HEK293 (cell line): ENCODE measurements around the gene ACVR1.

ENCODE experiments used
- ATF2 ChIP-seq: fragments of 450-650 bp; formaldehyde crosslinking; IDR thresholded peaks from 2 replicates; pipeline ENCODE4 v1.5.1; 2016; ENCODE audit warnings: missing biosample characterization, missing genetic modification characterization, low read depth
- KLF10 ChIP-seq: fragments of 450-650 bp; IDR thresholded peaks from 2 replicates; pipeline ENCODE4 v1.5.1; 2018; ENCODE audit warnings: missing biosample characterization, mild to moderate bottlenecking, missing genetic modification characterization
- OVOL3 ChIP-seq: fragments of 450-650 bp; formaldehyde crosslinking; IDR thresholded peaks from 2 replicates; pipeline ENCODE4 v1.5.1; 2016; ENCODE audit warnings: missing biosample characterization, missing genetic modification characterization
- PBX3 ChIP-seq: sonication (generic); formaldehyde crosslinking; IDR thresholded peaks from 2 replicates; pipeline ENCODE4 v1.8.1; 2022; ENCODE audit warnings: mild to moderate bottlenecking, moderate library complexity, missing genetic modification reagents
- TCF7L2 ChIP-seq: IDR thresholded peaks from 2 replicates; pipeline ENCODE4 v1.6.1; 2011; ENCODE audit warnings: low read depth, mild to moderate bottlenecking, inconsistent platforms, low read length, moderate library complexity, borderline replicate concordance
- WT1 ChIP-seq: fragments of 450-650 bp; formaldehyde crosslinking; IDR thresholded peaks from 2 replicates; pipeline ENCODE4 v1.5.1; 2016; ENCODE audit warnings: missing biosample characterization, missing genetic modification characterization
- ZNF16 ChIP-seq: fragments of 450-650 bp; formaldehyde crosslinking; IDR thresholded peaks from 2 replicates; pipeline ENCODE4 v1.5.1; 2016; ENCODE audit warnings: low read depth, missing biosample characterization, missing genetic modification characterization
- ZNF311 ChIP-seq: fragments of 450-650 bp; formaldehyde crosslinking; IDR thresholded peaks from 2 replicates; pipeline ENCODE4 v1.5.1; 2017; ENCODE audit warnings: missing biosample characterization, missing genetic modification characterization, borderline replicate concordance
- ZNF350 ChIP-seq: fragments of 450-650 bp; formaldehyde crosslinking; IDR thresholded peaks from 2 replicates; pipeline ENCODE4 v1.5.0; 2017; ENCODE audit warnings: missing biosample characterization, mild to moderate bottlenecking, missing genetic modification characterization
- ZNF416 ChIP-seq: fragments of 450-650 bp; formaldehyde crosslinking; IDR thresholded peaks from 2 replicates; pipeline ENCODE4 v1.5.1; 2016; ENCODE audit warnings: missing biosample characterization, missing genetic modification characterization
- ZNF785 ChIP-seq: fragments of 450-650 bp; formaldehyde crosslinking; IDR thresholded peaks from 2 replicates; pipeline ENCODE4 v1.5.1; 2016; ENCODE audit warnings: missing biosample characterization, missing genetic modification characterization
- ZNF792 ChIP-seq: fragments of 450-650 bp; formaldehyde crosslinking; IDR thresholded peaks from 2 replicates; pipeline ENCODE4 v1.5.1; 2016; ENCODE audit warnings: missing biosample characterization, missing genetic modification characterization
- TF ChIP-seq, protein P1 (sequence below): fragments of 450-650 bp; formaldehyde crosslinking; IDR thresholded peaks from 2 replicates; pipeline ENCODE4 v1.5.1; 2016; ENCODE audit warnings: missing biosample characterization, missing genetic modification characterization
- TF ChIP-seq, protein P2 (sequence below): fragments of 450-650 bp; formaldehyde crosslinking; IDR thresholded peaks from 2 replicates; pipeline ENCODE4 v1.5.1; 2016; ENCODE audit warnings: missing biosample characterization, missing genetic modification characterization

DNA sequence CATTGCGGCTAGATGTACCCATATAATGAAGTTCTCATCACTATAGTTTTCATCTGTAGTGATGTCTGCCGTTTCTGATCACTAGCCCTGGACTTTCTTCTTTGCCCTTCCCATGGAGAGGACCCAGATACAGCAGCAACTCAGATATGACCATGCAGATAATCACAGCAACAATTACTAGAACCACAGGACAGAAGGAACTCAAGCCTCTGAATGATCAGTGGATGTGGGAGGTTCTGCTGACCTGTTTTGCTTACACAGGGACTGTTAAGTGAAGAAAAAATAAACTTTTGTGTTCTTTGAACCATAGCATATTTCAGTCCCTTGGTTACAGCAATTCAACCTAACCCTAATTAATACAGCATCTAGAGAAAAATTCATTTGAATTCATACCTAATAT lies 62.7 kb downstream of the ACVR1 start:
- TF ChIP-seq TCF7L2 (no peak), ZNF16 (no peak), OVOL3 (no peak), ZNF785 (no peak), WT1 (tag by site-specific recombination) (no peak), ZNF311 (no peak), PBX3 (CRISPR knock-in tag) (no peak), ATF2 (tag by site-specific recombination) (no peak), KLF10 (tag by site-specific recombination) (no peak), ZNF792 (tag by site-specific recombination) (no peak), ZNF350 (tag by site-specific recombination) (no peak), ZNF416 (tag by site-specific recombination) (no peak)
- TF ChIP-seq, protein P1, sequence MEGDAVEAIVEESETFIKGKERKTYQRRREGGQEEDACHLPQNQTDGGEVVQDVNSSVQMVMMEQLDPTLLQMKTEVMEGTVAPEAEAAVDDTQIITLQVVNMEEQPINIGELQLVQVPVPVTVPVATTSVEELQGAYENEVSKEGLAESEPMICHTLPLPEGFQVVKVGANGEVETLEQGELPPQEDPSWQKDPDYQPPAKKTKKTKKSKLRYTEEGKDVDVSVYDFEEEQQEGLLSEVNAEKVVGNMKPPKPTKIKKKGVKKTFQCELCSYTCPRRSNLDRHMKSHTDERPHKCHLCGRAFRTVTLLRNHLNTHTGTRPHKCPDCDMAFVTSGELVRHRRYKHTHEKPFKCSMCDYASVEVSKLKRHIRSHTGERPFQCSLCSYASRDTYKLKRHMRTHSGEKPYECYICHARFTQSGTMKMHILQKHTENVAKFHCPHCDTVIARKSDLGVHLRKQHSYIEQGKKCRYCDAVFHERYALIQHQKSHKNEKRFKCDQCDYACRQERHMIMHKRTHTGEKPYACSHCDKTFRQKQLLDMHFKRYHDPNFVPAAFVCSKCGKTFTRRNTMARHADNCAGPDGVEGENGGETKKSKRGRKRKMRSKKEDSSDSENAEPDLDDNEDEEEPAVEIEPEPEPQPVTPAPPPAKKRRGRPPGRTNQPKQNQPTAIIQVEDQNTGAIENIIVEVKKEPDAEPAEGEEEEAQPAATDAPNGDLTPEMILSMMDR (tag by site-specific recombination): no peak
- TF ChIP-seq, protein P2, sequence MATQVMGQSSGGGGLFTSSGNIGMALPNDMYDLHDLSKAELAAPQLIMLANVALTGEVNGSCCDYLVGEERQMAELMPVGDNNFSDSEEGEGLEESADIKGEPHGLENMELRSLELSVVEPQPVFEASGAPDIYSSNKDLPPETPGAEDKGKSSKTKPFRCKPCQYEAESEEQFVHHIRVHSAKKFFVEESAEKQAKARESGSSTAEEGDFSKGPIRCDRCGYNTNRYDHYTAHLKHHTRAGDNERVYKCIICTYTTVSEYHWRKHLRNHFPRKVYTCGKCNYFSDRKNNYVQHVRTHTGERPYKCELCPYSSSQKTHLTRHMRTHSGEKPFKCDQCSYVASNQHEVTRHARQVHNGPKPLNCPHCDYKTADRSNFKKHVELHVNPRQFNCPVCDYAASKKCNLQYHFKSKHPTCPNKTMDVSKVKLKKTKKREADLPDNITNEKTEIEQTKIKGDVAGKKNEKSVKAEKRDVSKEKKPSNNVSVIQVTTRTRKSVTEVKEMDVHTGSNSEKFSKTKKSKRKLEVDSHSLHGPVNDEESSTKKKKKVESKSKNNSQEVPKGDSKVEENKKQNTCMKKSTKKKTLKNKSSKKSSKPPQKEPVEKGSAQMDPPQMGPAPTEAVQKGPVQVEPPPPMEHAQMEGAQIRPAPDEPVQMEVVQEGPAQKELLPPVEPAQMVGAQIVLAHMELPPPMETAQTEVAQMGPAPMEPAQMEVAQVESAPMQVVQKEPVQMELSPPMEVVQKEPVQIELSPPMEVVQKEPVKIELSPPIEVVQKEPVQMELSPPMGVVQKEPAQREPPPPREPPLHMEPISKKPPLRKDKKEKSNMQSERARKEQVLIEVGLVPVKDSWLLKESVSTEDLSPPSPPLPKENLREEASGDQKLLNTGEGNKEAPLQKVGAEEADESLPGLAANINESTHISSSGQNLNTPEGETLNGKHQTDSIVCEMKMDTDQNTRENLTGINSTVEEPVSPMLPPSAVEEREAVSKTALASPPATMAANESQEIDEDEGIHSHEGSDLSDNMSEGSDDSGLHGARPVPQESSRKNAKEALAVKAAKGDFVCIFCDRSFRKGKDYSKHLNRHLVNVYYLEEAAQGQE (tag by site-specific recombination): no peak
